Measurements from ENCODE around the gene KCNK4.
"Not testable (repeated sequence)": the region's sequence is repeated elsewhere in the genome, so short reads cannot be mapped to it uniquely, and the experiment has no call there.

KCNK4 gene

DNA sequence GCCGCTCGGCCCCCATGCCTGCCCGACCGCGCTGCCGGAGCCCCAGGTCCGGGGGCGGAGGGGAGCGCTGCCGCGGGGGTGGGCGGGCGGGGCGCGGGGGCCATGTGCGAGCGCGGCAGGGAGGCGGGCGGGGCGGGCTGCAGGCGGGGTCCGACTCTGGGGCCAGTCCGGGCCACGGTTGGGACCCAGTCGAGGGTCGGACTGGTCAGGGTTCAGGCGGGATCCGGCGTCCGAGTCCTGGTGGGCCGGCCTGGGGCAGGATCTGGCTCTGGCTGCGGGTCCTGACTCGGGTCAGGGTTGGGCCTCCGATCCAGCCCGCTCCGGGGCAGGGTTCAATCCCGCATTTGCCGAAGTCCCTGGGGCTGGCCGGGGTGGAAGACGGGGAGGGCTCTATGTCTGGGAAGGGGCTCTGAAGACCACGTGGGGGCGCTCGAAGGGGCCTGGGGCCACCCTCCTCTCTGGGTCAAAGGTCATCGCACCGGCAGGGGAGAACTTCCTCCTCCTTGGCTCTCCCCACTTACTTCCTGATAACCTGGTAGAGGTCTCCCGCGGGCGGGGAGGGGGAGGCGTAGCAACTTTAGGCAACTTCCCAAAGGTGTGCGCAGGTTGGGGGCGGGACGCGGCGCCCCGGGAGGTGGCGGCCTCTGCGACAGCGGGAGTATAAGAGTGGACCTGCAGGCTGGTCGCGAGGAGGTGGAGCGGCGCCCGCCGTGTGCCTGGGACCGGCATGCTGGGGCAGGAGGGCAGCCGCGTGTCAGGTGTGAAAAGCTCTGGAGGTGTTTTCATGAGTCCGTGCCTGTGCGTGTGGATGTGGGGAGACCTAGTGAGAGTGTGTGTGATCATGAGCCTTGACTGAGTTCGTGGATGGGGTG is 14.8 kb downstream of the KCNK4 start:
- DNase-seq (ENCODE audit: extremely low read depth in 1 of 2, low read depth in 1 of 2), result peak; percentile 46 to 68

DNA sequence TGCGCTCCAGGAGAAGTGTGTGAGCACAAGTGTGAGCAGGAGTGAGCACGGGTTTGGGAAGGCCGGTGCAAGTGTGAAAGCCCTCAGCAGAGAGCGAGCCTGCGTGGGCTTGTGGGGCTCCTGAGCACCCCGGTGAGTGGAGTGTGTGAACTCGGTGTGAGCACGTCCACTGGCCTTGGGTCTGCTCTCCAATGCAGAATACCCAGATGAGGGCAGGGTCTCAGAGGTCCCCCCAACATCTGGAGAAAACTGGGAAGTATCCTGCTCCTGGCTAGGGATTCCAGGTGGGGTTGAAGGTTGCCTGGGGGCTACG is 15.4 kb downstream of the KCNK4 start:
- no peak for DNase-seq (ENCODE audit: extremely low read depth in 1 of 2, low read depth in 1 of 2)

- no peak for DNase-seq (ENCODE audit: extremely low read depth in 1 of 2, low read depth in 1 of 2)
These were observed 15.9 kb downstream of the KCNK4 start for GRCh38 chr11:64306876-64307622.

DNA sequence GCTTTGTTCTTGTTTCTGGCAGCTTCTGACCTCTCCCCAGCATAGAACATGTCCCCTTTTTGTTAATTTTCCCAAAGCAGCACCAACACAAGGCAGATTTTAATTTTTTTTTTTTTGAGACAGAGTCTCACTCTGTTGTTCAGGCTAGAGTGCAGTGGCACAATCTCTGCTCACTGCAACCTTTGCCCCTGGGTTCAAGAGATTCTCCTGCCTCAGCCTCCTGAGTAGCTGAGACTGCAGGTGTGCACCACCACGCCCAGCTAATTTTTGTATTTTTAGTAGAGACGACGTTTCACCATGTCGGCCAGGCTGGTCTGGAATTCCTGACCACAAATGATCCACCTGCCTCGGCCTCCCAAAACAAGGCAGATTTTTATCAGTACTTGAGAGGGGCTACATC is 16.7 kb downstream of the KCNK4 start:
- DNase-seq (ENCODE audit: extremely low read depth in 1 of 2, low read depth in 1 of 2), result not testable (repeated sequence)

GRCh38 chr11:64312947-64313346 is 21.8 kb downstream of the KCNK4 start:
- DNase-seq (ENCODE audit: extremely low read depth in 1 of 2, low read depth in 1 of 2), result no peak

DNA sequence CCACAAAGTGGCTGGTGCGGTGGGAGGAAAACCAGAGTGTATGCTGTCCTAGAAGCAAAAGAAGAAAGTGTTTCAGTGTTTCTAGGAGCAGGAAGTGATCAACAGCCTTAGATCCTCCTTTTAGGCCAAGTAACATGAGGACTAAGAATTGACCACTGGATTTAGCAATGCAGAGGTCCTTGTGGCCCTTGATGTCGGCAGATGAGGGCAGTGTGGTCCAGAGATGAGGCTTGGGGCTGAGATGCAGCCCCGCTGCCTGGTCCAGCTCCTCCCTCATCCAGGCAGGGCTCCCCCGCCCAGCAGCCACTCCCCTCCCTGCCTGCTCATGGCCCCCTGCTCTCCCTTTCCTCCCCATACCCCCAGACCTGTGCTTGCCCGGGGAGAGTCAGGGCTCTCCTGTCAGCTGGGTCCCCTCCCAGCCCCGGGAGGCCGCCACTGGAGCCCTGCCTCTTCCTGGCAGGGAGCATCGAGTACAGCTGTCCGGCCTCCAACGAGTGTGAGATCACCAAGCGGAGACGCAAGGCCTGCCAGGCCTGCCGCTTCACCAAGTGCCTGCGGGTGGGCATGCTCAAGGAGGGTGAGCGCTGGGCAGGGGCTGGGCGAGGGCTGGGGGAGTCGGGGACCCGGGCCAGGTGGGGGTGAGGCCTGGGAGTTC is 22.5 kb downstream of the KCNK4 start:
- no peak for DNase-seq (ENCODE audit: extremely low read depth in 1 of 2, low read depth in 1 of 2)

GRCh38 chr11:64314146-64314804 is 23.2 kb downstream of the KCNK4 start:
- DNase-seq (ENCODE audit: extremely low read depth in 1 of 2, low read depth in 1 of 2), result no peak

- no peak for DNase-seq (ENCODE audit: extremely low read depth in 1 of 2, low read depth in 1 of 2)
These were observed 23.9 kb downstream of the KCNK4 start for GRCh38 chr11:64314805-64315561.

- DNase-seq (ENCODE audit: extremely low read depth in 1 of 2, low read depth in 1 of 2), result not testable (repeated sequence)
These were observed 24.8 kb downstream of the KCNK4 start for GRCh38 chr11:64315667-64316526.

DNA sequence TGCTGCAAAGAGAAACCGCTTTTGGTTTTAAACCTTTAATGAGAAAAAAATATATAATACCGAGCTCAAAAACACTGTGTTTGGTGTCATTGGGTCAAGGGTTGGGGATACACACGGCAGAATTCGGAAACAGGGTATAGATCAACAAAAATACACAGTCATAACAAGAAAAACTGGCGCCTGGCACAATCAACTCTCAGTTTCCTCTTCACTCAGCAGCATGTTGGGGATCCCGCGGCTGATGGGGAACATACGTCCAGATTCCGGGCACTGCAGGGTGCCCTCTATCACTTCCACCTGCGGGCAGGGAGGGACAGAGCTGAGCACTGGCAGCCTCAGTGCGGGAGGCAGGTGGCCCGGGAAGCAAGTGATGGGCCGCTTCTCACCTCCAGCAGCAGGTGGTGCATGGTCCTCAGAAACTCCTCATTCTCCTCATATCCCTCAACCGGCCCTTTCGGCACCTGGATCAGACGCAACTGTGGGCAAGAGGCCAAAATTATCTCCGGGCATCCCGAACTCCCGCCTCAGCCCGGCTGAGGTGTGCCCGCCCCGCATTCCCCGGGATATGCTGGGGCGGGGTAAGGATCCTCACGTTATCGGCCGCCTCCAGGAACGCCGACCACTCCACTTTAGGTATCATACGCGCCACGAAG is 25.7 kb downstream of the KCNK4 start:
- no peak for DNase-seq (ENCODE audit: extremely low read depth in 1 of 2, low read depth in 1 of 2)

GRCh38 chr11:64317325-64317960 is 26.3 kb downstream of the KCNK4 start, which contains the start of gene TRMT112:
TSS of gene TRMT112 (minus strand) at chr11:64317559. CDS start at chr11:64317526, 33 bp downstream.
- DNase-seq (ENCODE audit: extremely low read depth in 1 of 2, low read depth in 1 of 2), result peak; percentile 85 to 98

GRCh38 chr11:64317961-64318765 is 27.1 kb downstream of the KCNK4 start, which contains the start of gene PRDX5:
TSS of gene PRDX5 (plus strand) at chr11:64318121. CDS start at chr11:64318216, 95 bp downstream.
- DNase-seq (ENCODE audit: extremely low read depth in 1 of 2, low read depth in 1 of 2), result peak; percentile 91 to 95

DNA sequence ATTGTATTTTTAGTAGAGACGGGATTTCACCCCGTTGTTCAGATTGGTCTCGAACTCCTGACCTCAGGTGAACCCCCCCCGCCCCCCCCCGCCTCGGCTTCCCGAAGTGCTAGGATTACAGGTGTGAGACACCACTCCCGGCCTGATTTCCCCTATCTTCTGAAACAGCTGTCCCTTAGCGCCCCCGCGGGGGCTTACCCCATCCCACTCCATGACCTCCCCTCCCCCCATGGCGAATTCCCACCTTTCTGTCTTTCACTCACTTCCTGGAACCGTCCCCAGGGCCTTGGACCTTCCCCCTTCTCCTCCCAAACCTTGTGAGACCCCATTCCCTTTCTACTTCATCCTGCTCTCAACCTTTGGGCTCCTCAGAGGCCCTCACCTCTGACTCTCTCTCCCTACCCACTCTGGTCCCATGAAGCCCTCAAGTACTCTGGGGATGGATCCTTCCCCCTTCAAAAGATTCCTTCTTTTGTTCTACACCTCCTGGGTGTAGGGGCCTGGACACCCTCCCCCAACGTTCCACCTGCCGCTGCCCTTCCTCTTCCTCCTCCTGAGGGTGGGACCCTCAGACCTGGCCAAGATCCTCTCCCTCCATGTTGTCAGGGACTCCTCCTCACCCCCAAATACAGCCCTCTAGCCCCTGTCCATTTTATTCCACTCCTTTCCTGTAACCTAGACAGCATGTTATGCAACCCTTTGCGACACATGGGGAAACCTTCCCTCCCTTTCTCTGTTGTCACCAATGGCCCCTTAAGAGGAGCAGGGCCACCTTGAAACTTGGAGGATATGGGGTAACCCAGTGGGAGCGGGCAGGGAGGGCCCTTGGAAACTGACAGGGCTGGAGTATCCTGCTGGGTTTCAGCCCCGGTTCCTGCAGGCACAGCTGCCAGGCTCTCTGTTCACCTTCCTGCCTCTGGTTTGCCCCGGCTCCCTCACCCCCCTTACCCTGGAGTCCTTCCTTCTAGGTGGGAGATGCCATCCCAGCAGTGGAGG is 28.0 kb downstream of the KCNK4 start:
- no peak for DNase-seq (ENCODE audit: extremely low read depth in 1 of 2, low read depth in 1 of 2)

DNA sequence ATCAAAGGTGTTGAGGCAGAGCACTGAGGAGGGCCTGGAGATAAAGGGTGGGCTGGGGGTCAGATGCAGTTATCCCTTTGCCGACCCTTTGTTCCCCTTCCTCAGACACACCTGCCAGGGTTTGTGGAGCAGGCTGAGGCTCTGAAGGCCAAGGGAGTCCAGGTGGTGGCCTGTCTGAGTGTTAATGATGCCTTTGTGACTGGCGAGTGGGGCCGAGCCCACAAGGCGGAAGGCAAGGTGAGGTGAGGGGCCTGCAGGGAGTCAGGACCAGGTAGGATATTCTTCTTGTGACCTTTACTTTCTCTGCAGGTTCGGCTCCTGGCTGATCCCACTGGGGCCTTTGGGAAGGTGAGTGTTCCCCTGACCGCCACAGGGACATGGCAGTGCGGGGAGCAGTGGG is 29.5 kb downstream of the KCNK4 start:
- no peak for DNase-seq (ENCODE audit: extremely low read depth in 1 of 2, low read depth in 1 of 2)

- DNase-seq (ENCODE audit: extremely low read depth in 1 of 2, low read depth in 1 of 2), result no peak
These were observed 29.9 kb downstream of the KCNK4 start for GRCh38 chr11:64321026-64321425.

DNA sequence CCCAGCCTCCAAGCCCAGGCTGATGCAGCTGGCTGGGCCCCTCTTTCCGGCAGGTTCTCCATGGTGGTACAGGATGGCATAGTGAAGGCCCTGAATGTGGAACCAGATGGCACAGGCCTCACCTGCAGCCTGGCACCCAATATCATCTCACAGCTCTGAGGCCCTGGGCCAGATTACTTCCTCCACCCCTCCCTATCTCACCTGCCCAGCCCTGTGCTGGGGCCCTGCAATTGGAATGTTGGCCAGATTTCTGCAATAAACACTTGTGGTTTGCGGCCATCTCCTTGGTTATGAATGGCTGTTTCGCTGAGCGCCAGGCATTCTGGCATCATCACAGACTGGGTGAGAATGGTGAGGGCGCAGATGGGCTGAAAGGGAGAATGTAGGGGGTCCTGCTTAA is 30.4 kb downstream of the KCNK4 start:
- no peak for DNase-seq (ENCODE audit: extremely low read depth in 1 of 2, low read depth in 1 of 2)
